ENCODE data around the gene PTGER2. TPM values are rescaled to one million over a fixed set of nuclear protein-coding genes. Genes with fewer than 3 reads are reported as not detected.
A peak's percentile ranks its signal among the peaks of the same experiment; 100 is the strongest.

The PTGER2 gene
- polyA plus RNA-seq (2012; rRNA removed), result 0.67 and 1.0 TPM in 2 replicates
- 1.1 and 1.2 TPM in 2 replicates for polyA plus RNA-seq (2012; cell fraction: cytosol; rRNA removed)
- 0.36 and 0.40 TPM in 2 replicates for polyA plus RNA-seq (2012; cell fraction: nucleus; rRNA removed)

GRCh38 chr14:52313903-52314594, at the start of gene PTGER2:
TSS of gene PTGER2 (plus strand) at chr14:52314312. CDS start at chr14:52314549, 237 bp downstream.
- CTCF ChIA-PET, result interaction anchor here (0.7 to 6.1 kb wide), 7 partner anchors 10 to 238 kb away, joined by 3 to 43 read pairs (median 4); partner anchors contain the start of genes GPR137C and TXNDC16
- H3K9me3 ChIP-seq, result no peaks in the 10 kb centered on the region
- peaks cover 0 to 21% of the 10 kb centered on the region in 2 experiments; a peak in 2 of 4 replicates for H3K4me1 ChIP-seq (ENCODE audit: control insufficient read depth in 1 of 2, insufficient read depth in 2 of 2, low read depth in 1 of 2, low read length in 1 of 2)
- no peaks in the 10 kb centered on the region for H3K36me3 ChIP-seq (replicated peaks in 1 of 2; ENCODE audit: control insufficient read depth in 1 of 2, insufficient read depth in 2 of 2, low read length in 1 of 2)
- peak within 1 kb of the TSS; percentile 90; the same call in 1 of the 2 replicates for H2AFZ ChIP-seq (ENCODE audit: low read depth)
- peaks cover 22% of the 10 kb centered on the region; the same call in 1 of the 2 replicates for H3K27me3 ChIP-seq (ENCODE audit: insufficient read depth)
- H4K20me1 ChIP-seq (ENCODE audit: insufficient read depth), result no peaks in the 10 kb centered on the region
- POLR2A ChIA-PET, result interaction anchor here (1.2 to 1.5 kb wide), 2 partner anchors 110 to 238 kb away, joined by 5 read pairs; partner anchors contain the start of genes GPR137C and TXNDC16
- under 1% methylated on average over 21 of the region's 73 CpGs for WGBS (ENCODE audit: low lambda C conversion rate)
- peak within 1 kb of the TSS in 1 of 2 experiments; percentile 75; a peak in 1 of 4 replicates for H3K27ac ChIP-seq (ENCODE audit: low read depth in 2 of 2, low read length in 1 of 2)
- H3K79me2 ChIP-seq (ENCODE audit: insufficient read depth), result no peaks in the 10 kb centered on the region
- H3K9ac ChIP-seq, result peak within 1 kb of the TSS; percentile 8; the same call in 1 of the 2 replicates
- H3K4me3 ChIP-seq (ENCODE audit: low read depth in 2 of 2, low read length in 1 of 2), result peak within 1 kb of the TSS; percentile 63 to 66
- no peak for TF ChIP-seq GATA2 (CRISPR knock-in tag; IDR thresholded peaks at IDR 0.05)
- peak; percentile 43 for TF ChIP-seq MXI1 (IDR thresholded peaks at IDR 0.05; ENCODE audit: low read depth, low read length)
- no peak for TF ChIP-seq ZBTB33 (IDR thresholded peaks at IDR 0.05; ENCODE audit: borderline replicate concordance, low read depth)
- no peak for TF ChIP-seq MAX (IDR thresholded peaks at IDR 0.05; ENCODE audit: low read depth)
- no peak for TF ChIP-seq USF2 (IDR thresholded peaks at IDR 0.05; ENCODE audit: borderline replicate concordance, low read depth, low read length)
- TF ChIP-seq TCF12 (IDR thresholded peaks at IDR 0.05), result no peak
- TF ChIP-seq CTCF (IDR thresholded peaks at IDR 0.05), result no peak
- no peaks in the 10 kb centered on the region for H3F3A ChIP-seq (replicated peaks; ENCODE audit: insufficient read depth)
- no peaks in the 10 kb centered on the region for H3K9me2 ChIP-seq
- DNase-seq, result peak; percentile 85
- H3K4me2 ChIP-seq, result peak within 1 kb of the TSS; percentile 94

GRCh38 chr14:52265253-52265652, 48.9 kb upstream of the PTGER2 start:
- peaks cover 0 to 2% of the 10 kb centered on the region in 2 experiments; a peak in 1 of 4 replicates for H3K4me1 ChIP-seq (ENCODE audit: control insufficient read depth in 1 of 2, insufficient read depth in 2 of 2, low read depth in 1 of 2, low read length in 1 of 2)

More at GRCh38 chr14:52265253-52265652, 48.9 kb upstream of the PTGER2 start:
- DNase-seq, result no peak
- H3K79me2 ChIP-seq (ENCODE audit: insufficient read depth), result no peaks in the 10 kb centered on the region
- no peak overlapping the region for H3K27ac ChIP-seq (ENCODE audit: low read depth in 2 of 2, low read length in 1 of 2)
- no peak overlapping the region for H3K4me3 ChIP-seq (ENCODE audit: low read depth in 2 of 2, low read length in 1 of 2)
- ChIA-PET POLR2A (no interaction called here), CTCF (no interaction called here)
- H3F3A ChIP-seq (replicated peaks; ENCODE audit: insufficient read depth), result no peaks in the 10 kb centered on the region
- H3K9me3 ChIP-seq, result no peaks in the 10 kb centered on the region
- H2AFZ ChIP-seq (ENCODE audit: low read depth), result no peak overlapping the region
- TF ChIP-seq YY1 (IDR thresholded peaks at IDR 0.05; ENCODE audit: low read depth) (no peak), JUND (IDR thresholded peaks at IDR 0.05) (no peak), FOXM1 (IDR thresholded peaks at IDR 0.05; ENCODE audit: low read depth) (no peak), ELF1 (IDR thresholded peaks at IDR 0.05) (no peak), EZH2phosphoT487 (IDR thresholded peaks at IDR 0.05; ENCODE audit: borderline replicate concordance, low read depth) (no peak), TAF1 (IDR thresholded peaks at IDR 0.05; ENCODE audit: borderline replicate concordance, low read depth, low read length) (no peak), USF2 (IDR thresholded peaks at IDR 0.05; ENCODE audit: borderline replicate concordance, low read depth, low read length) (no peak), RXRA (IDR thresholded peaks at IDR 0.05; ENCODE audit: borderline replicate concordance, low read depth) (no peak), USF1 (IDR thresholded peaks at IDR 0.05; ENCODE audit: borderline replicate concordance, low read depth) (no peak)
- H3K4me2 ChIP-seq, result no peak overlapping the region
- no peak overlapping the region for H3K9ac ChIP-seq
- peaks cover 35% of the 10 kb centered on the region for H3K27me3 ChIP-seq (ENCODE audit: insufficient read depth)
- no peaks in the 10 kb centered on the region for H4K20me1 ChIP-seq (ENCODE audit: insufficient read depth)
- no peaks in the 10 kb centered on the region for H3K36me3 ChIP-seq (replicated peaks in 1 of 2; ENCODE audit: control insufficient read depth in 1 of 2, insufficient read depth in 2 of 2, low read length in 1 of 2)
- no peaks in the 10 kb centered on the region for H3K9me2 ChIP-seq
- WGBS (ENCODE audit: low lambda C conversion rate), result 46% methylated on average over 5 of the region's 5 CpGs

Data from SK-N-SH (cell line).